ENCODE results near the gene TSPAN31.

DNA sequence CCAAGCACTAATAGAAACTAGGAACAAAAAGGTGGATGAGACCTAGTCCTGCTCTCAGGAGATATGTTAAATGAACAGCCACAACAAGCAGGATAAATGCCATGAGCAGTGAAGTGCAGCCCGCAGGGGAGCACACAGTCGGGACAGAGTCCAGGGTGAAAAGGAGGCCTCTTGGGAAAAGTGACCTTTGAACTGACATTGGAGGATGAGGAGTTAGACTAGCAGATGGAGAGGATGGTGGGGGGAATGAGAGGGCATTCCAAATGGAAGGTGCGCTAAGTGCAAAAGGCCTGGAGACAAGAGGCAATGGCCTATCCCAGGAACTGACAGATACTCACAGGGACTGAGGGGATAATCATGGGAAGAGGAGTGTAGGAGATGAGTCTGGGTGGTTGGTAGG lies 46.4 kb upstream of the TSPAN31 start:
- TF ChIP-seq POLR2A (IDR thresholded peaks at IDR 0.05; ENCODE audit: control extremely low read depth in 1 of 2, low read depth in 2 of 2, low read length in 2 of 2), result no peak
- no peak for TF ChIP-seq CEBPB (IDR thresholded peaks at IDR 0.05; ENCODE audit: low read depth, low read length)
- TF ChIP-seq, protein P1, sequence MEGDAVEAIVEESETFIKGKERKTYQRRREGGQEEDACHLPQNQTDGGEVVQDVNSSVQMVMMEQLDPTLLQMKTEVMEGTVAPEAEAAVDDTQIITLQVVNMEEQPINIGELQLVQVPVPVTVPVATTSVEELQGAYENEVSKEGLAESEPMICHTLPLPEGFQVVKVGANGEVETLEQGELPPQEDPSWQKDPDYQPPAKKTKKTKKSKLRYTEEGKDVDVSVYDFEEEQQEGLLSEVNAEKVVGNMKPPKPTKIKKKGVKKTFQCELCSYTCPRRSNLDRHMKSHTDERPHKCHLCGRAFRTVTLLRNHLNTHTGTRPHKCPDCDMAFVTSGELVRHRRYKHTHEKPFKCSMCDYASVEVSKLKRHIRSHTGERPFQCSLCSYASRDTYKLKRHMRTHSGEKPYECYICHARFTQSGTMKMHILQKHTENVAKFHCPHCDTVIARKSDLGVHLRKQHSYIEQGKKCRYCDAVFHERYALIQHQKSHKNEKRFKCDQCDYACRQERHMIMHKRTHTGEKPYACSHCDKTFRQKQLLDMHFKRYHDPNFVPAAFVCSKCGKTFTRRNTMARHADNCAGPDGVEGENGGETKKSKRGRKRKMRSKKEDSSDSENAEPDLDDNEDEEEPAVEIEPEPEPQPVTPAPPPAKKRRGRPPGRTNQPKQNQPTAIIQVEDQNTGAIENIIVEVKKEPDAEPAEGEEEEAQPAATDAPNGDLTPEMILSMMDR (IDR thresholded peaks at IDR 0.05; ENCODE audit: control extremely low read depth in 1 of 3, insufficient read depth in 1 of 3, low read depth in 1 of 3, low read length in 3 of 3), result no peak
- TF ChIP-seq RXRA (IDR thresholded peaks at IDR 0.05; ENCODE audit: insufficient read depth, low read depth, low read length), result no peak
- no peak for TF ChIP-seq ZNF274 (IDR thresholded peaks at IDR 0.05; ENCODE audit: borderline replicate concordance, extremely low read depth, low read length)
- TF ChIP-seq TBP (IDR thresholded peaks at IDR 0.05; ENCODE audit: low read depth, low read length), result no peak

Data from H1 (cell line).